Caco-2 (cell line): ENCODE measurements around the gene ERI3. TPM values are rescaled to one million over a fixed set of nuclear protein-coding genes. Genes with fewer than 3 reads are reported as not detected.

Source experiments
- BruUV-seq: library from RNA; stranded (reverse); fragments of 400-500 nt; replicated peaks from 2 replicates; lab custom pipeline; 2021; lab: Mats Ljungman, UMichigan
- CTCF ChIA-PET: fragments of 300-600 bp; sonication (Branson Sonifier 250); formaldehyde crosslinking; loops from one replicate; lab custom pipeline; 2022; ENCODE audit warnings: antibody characterized with exemption; lab: Charles Lee
- POLR2A ChIA-PET: fragments of 300-600 bp; sonication (Branson Sonifier 250); formaldehyde crosslinking; loops from one replicate; lab custom pipeline; 2022; ENCODE audit warnings: antibody characterized with exemption; lab: Charles Lee
- DNase-seq, 2 experiments: peaks; one replicate each; pipeline versions ENCODE4 v3.0.0 to v3.0.0-alpha.2; 2020 to 2022
- H3K27me3 ChIP-seq: replicated peaks from 2 replicates; pipeline ENCODE4 v1.6.0; 2011; ENCODE audit warnings: low read length; ENCODE audit not compliant: control insufficient read depth, insufficient read depth
- H3K36me3 ChIP-seq: 2 replicates; pipeline ENCODE4 v1.5.1; 2011; ENCODE audit warnings: low read length; ENCODE audit not compliant: control insufficient read depth, insufficient read depth
- H3K4me1 ChIP-seq: fragments of 250-450 bp; sonication (Bioruptor Pico); 2 replicates; pipeline ENCODE4 v1.5.1; 2020; ENCODE audit warnings: mild to moderate bottlenecking
- H3K4me3 ChIP-seq: 2 replicates; pipeline ENCODE4 v1.5.1; 2011; ENCODE audit warnings: low read depth, mild to moderate bottlenecking, control low read depth, low read length
- H3K9me3 ChIP-seq: fragments of 250-450 bp; sonication (Bioruptor Pico); 2 replicates; pipeline ENCODE4 v1.5.1; 2020; ENCODE audit warnings: mild to moderate bottlenecking, moderate library complexity
- H3K27ac Mint-ChIP-seq: one replicate; pipeline ENCODE4 v1.8.0; 2022; ENCODE audit warnings: mixed read lengths; ENCODE audit not compliant: unreplicated experiment
- H3K27me3 Mint-ChIP-seq: one replicate; pipeline ENCODE4 v1.8.0; 2022; ENCODE audit warnings: mixed read lengths; ENCODE audit not compliant: insufficient read depth, unreplicated experiment
- H3K36me3 Mint-ChIP-seq: one replicate; pipeline ENCODE4 v1.8.0; 2022; ENCODE audit warnings: mild to moderate bottlenecking, mixed read lengths; ENCODE audit not compliant: insufficient read depth, unreplicated experiment
- H3K4me1 Mint-ChIP-seq: one replicate; pipeline ENCODE4 v1.8.0; 2022; ENCODE audit warnings: low read depth, mixed read lengths; ENCODE audit not compliant: unreplicated experiment
- H3K4me3 Mint-ChIP-seq: one replicate; pipeline ENCODE4 v1.8.0; 2022; ENCODE audit warnings: mild to moderate bottlenecking, moderate library complexity, mixed read lengths; ENCODE audit not compliant: unreplicated experiment
- H3K9me3 Mint-ChIP-seq: one replicate; pipeline ENCODE4 v1.8.0; 2022; ENCODE audit warnings: mixed read lengths; ENCODE audit not compliant: unreplicated experiment
- intact Hi-C: fragments of 100-400 bp; cut with micrococcal nuclease; formaldehyde crosslinking; loops from one replicate; pipeline ENCODE4 v1.10.0; 2022; ENCODE audit not compliant: unreplicated experiment
- total RNA-seq: library from RNA; stranded (reverse); gene quantifications from 2 replicates; pipeline ENCODE4 v1.2.3, GENCODE V29; 2022
- TF ChIP-seq, protein P1 (sequence below), 2 experiments: fragments of 200-600 bp in 1 of 2; IDR thresholded peaks; 1 replicate in 1 of 2; 2 replicates in 1 of 2; pipeline versions ENCODE4 v1.5.1 to v1.8.0; 2011 to 2022; ENCODE audit warnings: antibody characterized with exemption in 1 of 2, control low read depth in 1 of 2, inconsistent platforms in 1 of 2, low read depth in 1 of 2, low read length in 1 of 2, mild to moderate bottlenecking in 1 of 2, moderate library complexity in 1 of 2; ENCODE audit not compliant: insufficient read depth in 1 of 2, severe bottlenecking in 1 of 2, unreplicated experiment in 1 of 2

The ERI3 gene
- total RNA-seq, 1 experiment from 2014 or later: 38.2 TPM

DNA sequence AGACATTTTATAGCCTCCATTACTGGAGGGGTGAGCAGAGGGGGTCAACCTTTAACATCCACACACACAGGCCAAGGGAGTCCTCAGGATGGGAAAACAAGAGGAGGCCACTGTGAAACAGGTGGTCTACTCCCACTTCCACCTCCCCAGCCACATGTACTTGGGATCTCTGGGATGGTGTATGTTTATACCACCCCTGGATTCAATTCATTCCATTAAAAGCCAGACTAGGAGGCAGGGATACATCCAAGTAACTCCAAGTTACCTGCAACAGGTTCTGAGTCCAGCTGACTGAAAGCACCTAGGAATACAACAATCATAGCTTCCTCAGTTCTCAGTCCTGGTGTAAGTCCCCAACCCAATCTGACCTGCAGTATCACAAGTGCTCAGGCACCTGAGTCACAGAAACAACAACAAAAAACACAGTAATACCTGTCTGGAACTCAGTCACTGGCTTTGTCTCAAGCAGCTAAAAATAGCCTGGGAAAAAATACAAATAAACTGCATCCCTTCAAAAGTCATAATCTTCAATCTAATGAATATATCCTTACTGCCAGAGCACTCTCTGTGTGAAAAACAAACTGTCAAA is 9.8 kb downstream of the ERI3 start:
- Histone ChIP-seq H3K27me3 (no peaks in the 10 kb centered on the region), H3K9me3 (no peaks in the 10 kb centered on the region), H3K4me1 (no peaks in the 10 kb centered on the region), H3K4me3 (no peak overlapping the region), H3K36me3 (no peaks in the 10 kb centered on the region)
- Mint-ChIP-seq H3K4me1 (peaks cover 15% of the 10 kb centered on the region), H3K27me3 (no peaks in the 10 kb centered on the region), H3K4me3 (no peak overlapping the region), H3K36me3 (no peaks in the 10 kb centered on the region), H3K27ac (no peak overlapping the region), H3K9me3 (no peaks in the 10 kb centered on the region)
- intact Hi-C loops: no loop called here
- BruUV-seq: no TSS peak
- ChIA-PET CTCF (no interaction called here), POLR2A (no interaction called here)
- TF ChIP-seq, protein P1, sequence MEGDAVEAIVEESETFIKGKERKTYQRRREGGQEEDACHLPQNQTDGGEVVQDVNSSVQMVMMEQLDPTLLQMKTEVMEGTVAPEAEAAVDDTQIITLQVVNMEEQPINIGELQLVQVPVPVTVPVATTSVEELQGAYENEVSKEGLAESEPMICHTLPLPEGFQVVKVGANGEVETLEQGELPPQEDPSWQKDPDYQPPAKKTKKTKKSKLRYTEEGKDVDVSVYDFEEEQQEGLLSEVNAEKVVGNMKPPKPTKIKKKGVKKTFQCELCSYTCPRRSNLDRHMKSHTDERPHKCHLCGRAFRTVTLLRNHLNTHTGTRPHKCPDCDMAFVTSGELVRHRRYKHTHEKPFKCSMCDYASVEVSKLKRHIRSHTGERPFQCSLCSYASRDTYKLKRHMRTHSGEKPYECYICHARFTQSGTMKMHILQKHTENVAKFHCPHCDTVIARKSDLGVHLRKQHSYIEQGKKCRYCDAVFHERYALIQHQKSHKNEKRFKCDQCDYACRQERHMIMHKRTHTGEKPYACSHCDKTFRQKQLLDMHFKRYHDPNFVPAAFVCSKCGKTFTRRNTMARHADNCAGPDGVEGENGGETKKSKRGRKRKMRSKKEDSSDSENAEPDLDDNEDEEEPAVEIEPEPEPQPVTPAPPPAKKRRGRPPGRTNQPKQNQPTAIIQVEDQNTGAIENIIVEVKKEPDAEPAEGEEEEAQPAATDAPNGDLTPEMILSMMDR (IDR thresholded peaks at IDR 0.05; ENCODE audit: insufficient read depth in 1 of 2, low read depth in 1 of 2, low read length in 1 of 2, severe bottlenecking in 1 of 2, unreplicated experiment in 1 of 2): no peak
- DNase-seq: no peak

DNA sequence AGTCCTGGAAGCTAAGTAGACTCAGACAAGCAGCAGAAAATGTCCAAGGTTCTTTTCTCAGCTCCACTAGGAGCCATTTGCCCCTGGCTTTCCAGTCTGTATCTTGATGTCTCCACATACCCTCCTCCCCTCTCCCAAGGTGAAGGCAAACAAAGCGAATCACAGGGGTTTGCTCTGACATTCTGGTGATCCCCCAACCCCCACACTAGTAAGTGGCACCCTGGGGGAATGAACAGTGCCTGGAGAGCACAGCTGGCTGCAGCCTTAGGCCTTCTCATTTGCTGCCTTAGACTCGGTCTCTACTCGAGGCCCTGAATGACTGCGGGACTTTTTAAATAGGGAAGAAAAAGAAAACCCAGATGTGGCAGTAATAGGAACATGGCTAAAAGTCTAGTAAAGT is 15.3 kb downstream of the ERI3 start:
- Histone ChIP-seq H3K36me3 (no peaks in the 10 kb centered on the region), H3K4me1 (peaks cover 18% of the 10 kb centered on the region), H3K4me3 (no peak overlapping the region), H3K9me3 (no peaks in the 10 kb centered on the region), H3K27me3 (no peaks in the 10 kb centered on the region)
- no peak overlapping the region for H3K4me3 Mint-ChIP-seq
- intact Hi-C loops: loop anchor here (2.0 kb wide), 1 partner anchor 15 kb away; the partner anchor contains the start of gene ERI3
- no TSS peak for BruUV-seq
- H3K4me1 Mint-ChIP-seq: peaks cover 23% of the 10 kb centered on the region
- ChIA-PET POLR2A (interaction anchor here (1.9 kb wide), 1 partner anchor 292 kb away, joined by 6 read pairs; no protein-coding TSS in a partner anchor), CTCF (no interaction called here)
- no peaks in the 10 kb centered on the region for H3K9me3 Mint-ChIP-seq
- DNase-seq: no peak
- no peaks in the 10 kb centered on the region for H3K27me3 Mint-ChIP-seq
- no peak overlapping the region for H3K27ac Mint-ChIP-seq
- peaks cover 7% of the 10 kb centered on the region for H3K36me3 Mint-ChIP-seq
- TF ChIP-seq, protein P1 (IDR thresholded peaks at IDR 0.05; ENCODE audit: insufficient read depth in 1 of 2, low read depth in 1 of 2, low read length in 1 of 2, severe bottlenecking in 1 of 2, unreplicated experiment in 1 of 2): no peak

DNA sequence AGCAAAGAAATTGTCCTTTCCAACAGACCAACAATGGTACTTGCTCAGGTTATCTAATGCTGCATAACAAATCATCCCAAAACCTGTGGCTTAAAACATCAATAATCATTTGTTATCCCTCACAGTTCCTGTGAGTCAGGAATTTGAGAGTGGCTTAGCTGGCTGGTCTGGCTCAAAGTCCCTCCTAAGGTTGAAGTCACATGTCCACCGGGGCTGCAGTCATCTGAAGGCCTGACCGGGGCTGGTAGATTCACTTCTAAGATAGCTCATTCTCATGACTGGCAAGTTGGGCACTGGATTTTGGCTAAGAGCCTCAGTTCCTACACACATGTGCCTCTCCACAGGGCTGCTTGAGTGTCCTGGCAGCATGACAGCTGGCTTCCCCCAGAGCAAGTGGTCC is 16.9 kb downstream of the ERI3 start:
- TF ChIP-seq, protein P1 (IDR thresholded peaks at IDR 0.05; ENCODE audit: insufficient read depth in 1 of 2, low read depth in 1 of 2, low read length in 1 of 2, severe bottlenecking in 1 of 2, unreplicated experiment in 1 of 2): no peak
- no peak overlapping the region for H3K4me3 Mint-ChIP-seq
- no peak overlapping the region for H3K4me3 ChIP-seq
- no TSS peak for BruUV-seq
- peaks cover 23% of the 10 kb centered on the region for H3K4me1 Mint-ChIP-seq
- CTCF ChIA-PET: interaction anchor here (0.6 to 1.7 kb wide), 2 partner anchors 22 to 121 kb away, joined by 4 to 7 read pairs; no protein-coding TSS in a partner anchor
- peaks cover 7% of the 10 kb centered on the region for H3K36me3 Mint-ChIP-seq
- H3K27me3 Mint-ChIP-seq: no peaks in the 10 kb centered on the region
- H3K9me3 Mint-ChIP-seq: no peaks in the 10 kb centered on the region
- H3K27me3 ChIP-seq: no peaks in the 10 kb centered on the region
- H3K9me3 ChIP-seq: no peaks in the 10 kb centered on the region
- H3K36me3 ChIP-seq: no peaks in the 10 kb centered on the region
- intact Hi-C loops: loop anchor here (2.0 kb wide), 1 partner anchor 17 kb away; the partner anchor contains the start of gene ERI3
- POLR2A ChIA-PET: interaction anchor here (1.9 kb wide), 1 partner anchor 294 kb away, joined by 6 read pairs; no protein-coding TSS in a partner anchor
- peak overlapping the region; percentile 89 for H3K27ac Mint-ChIP-seq
- DNase-seq: peak; percentile 49 to 53
- H3K4me1 ChIP-seq: peaks cover 18% of the 10 kb centered on the region
